NOMO-1 treated with DMSO at 0.1 percent for 48 hours (cell line): ENCODE measurements around the gene GPR37.
A peak's percentile ranks its signal among the peaks of the same experiment; 100 is the strongest.

Experiments used
- DNase-seq: peaks from one replicate; lab custom pipeline; 2025; ENCODE audit not compliant: unreplicated experiment; lab: John Stamatoyannopoulos, UW

GPR37 gene

GRCh38 chr7:124765401-124766352 lies at the start of gene GPR37:
GPR37 (minus strand) TSS chr7:124765792; CDS start chr7:124764976, 816 bp downstream.
- no peak for DNase-seq

GRCh38 chr7:124813994-124814798 lies 48.6 kb upstream of the GPR37 start:
- DNase-seq: peak; percentile 13

DNA sequence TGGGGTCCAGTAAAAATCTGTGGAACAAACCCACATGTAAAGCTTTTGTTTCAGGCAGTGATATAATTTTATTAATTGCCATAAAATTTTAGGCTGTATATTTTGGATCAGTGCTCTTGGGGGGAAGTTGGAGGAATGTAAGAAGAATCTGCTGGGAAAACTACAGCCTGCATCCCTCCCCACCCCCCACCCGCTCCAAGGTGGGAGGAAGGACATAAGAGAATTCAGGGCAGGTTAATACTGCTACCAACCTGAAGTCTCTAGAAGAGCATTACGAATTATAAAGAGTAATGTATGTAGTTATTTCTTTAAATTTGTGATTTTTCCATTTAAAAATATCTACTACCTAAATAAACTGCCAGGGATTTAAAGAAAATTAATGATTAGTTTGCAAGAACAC lies 47.2 kb upstream of the GPR37 start:
- no peak for DNase-seq

DNA sequence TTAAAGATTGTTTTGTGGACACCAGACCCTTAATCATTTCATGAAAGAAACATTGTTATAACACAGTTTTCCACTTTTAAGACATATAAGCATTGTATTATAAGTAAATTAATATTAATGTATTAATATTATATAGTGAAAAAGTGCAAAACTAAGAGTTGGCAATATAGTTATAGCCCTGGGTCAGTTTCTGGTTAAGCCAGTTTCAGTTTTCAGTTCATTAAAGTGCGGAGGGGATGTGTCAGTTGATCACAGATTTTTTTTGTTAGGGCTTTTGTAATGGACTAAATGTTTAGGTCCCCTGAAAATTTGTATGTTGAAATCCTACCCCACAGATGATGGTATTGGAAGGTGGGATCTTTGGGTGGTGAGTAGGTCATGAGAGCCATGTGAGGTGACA lies 45.7 kb upstream of the GPR37 start:
- DNase-seq: no peak

- DNase-seq: no peak
Measured at GRCh38 chr7:124810605-124811004, 45.0 kb upstream of the GPR37 start.

DNA sequence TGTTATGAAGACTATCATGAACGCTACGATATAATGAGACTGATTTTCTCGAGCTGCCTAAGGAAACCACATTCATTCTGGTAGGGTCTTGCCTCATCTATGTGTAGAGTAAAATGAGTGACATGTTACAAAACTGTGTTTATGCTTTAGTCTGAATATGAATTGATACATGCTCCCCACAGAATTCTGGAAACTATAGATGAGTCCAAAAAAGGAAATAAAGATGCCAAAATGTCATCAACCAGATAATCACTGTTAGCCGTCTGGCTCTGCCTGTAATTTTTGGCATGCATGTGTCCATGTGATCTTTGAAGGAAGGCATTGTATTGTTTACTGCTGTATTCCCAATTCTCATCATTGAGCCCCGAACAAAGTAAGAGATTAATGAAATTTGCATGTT lies 42.6 kb upstream of the GPR37 start:
- no peak for DNase-seq

DNA sequence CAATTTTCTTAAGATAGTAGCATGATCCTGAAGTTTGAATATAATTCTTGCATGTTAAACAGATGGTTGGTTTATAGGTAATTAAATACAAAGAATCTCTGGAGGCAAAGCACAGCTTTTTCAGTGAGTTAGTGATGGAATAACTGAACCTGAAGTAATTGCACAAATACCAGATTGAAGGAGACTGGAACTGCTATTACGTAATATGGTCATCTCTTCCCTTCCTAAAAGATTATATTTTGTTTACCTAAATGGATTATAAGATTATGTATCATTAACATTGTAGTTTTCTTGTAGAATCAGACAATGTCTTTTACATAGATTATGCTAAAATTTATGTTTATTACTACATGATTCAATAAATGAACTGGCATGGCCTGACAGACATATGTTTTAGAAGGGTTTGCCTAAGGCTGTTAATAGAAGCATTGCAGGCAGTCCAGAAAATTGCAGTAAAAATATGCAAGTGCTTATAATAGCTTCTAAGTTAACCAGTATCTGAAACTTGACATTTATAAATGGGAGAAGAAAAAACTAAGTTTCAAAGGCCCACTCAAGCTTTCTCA lies 35.8 kb upstream of the GPR37 start:
- no peak for DNase-seq

- DNase-seq: no peak
Measured at GRCh38 chr7:124800386-124800785, 34.8 kb upstream of the GPR37 start.

- no peak for DNase-seq
Measured at GRCh38 chr7:124799448-124799847, 33.9 kb upstream of the GPR37 start.

DNA sequence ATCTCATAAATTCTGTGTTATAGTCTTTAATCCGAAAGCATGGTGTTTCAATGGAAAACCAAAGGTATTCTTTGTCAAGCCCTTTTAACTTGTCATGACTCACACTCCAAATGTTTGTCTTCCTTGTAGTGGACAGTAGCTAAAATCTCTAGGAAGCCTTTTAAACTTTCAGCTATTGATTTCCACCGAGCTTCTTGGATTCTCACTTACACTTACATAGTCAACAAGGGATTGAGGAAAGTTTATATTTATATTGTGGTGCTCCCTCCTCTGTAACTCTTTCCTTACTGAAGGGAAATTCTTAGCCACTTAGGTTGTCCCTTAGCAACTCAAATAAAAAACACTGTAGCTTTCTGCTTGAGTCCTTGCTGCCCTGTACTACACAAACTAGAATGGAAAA lies 31.2 kb upstream of the GPR37 start:
- DNase-seq: no peak

DNA sequence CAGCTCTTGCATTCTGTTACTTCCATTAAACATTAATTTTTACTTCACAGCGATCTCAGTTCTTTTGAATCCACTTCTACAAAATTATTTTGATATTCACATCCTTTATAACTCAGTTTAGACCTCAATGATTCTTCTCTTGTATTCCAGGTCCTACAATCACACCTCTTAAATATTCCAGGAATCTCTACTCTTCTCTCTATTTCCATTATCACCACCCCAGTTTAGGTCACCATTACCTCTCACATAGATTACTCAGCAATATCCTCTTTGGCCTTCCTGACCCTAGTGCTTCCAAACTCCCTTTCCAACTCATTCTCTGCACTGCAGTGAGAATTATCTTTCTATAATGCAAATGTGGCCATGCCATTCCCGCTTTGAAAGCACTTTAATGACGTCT lies 27.1 kb upstream of the GPR37 start:
- DNase-seq: no peak

DNA sequence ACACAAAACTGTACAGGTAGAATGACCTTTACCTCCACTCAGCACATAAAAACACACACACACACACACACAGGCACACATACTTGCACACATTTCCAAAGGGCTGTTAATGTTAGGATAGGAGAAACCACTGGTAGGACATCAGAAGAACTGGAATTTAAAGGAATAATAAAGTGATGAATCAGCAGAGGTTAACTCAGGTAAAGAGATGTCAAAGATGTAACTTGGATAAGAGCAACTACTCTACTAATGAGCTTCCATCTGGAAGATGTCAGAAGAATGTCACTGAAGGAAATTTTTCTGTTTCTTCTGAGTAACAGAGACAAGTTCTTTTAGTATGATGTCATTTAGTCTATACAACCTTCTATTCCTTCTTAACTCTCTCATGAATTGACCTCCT lies 26.4 kb upstream of the GPR37 start:
- DNase-seq: no peak

GRCh38 chr7:124791426-124791825 lies 25.8 kb upstream of the GPR37 start:
- no peak for DNase-seq

DNA sequence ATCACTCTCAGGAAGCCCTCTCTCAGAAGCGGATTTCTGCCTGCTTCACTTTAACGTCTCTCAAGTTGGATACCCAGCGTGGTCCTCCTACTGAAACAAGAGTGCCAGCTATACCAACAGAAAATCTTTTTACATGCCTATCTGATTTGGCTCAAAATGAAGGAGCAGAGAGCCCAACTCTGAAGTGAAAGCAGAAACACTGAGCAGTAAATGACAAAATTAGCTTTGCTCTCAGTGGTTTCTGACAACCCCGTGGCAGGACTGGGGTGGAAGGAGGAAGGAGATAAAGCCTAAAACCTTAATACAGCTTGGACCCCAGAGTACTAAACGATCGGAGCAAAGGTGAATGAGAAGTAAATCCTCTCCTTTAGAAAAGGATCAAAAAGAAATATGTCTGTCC lies 25.1 kb upstream of the GPR37 start:
- DNase-seq: peak; percentile 13

GRCh38 chr7:124785994-124786393 lies 20.4 kb upstream of the GPR37 start:
- no peak for DNase-seq

DNA sequence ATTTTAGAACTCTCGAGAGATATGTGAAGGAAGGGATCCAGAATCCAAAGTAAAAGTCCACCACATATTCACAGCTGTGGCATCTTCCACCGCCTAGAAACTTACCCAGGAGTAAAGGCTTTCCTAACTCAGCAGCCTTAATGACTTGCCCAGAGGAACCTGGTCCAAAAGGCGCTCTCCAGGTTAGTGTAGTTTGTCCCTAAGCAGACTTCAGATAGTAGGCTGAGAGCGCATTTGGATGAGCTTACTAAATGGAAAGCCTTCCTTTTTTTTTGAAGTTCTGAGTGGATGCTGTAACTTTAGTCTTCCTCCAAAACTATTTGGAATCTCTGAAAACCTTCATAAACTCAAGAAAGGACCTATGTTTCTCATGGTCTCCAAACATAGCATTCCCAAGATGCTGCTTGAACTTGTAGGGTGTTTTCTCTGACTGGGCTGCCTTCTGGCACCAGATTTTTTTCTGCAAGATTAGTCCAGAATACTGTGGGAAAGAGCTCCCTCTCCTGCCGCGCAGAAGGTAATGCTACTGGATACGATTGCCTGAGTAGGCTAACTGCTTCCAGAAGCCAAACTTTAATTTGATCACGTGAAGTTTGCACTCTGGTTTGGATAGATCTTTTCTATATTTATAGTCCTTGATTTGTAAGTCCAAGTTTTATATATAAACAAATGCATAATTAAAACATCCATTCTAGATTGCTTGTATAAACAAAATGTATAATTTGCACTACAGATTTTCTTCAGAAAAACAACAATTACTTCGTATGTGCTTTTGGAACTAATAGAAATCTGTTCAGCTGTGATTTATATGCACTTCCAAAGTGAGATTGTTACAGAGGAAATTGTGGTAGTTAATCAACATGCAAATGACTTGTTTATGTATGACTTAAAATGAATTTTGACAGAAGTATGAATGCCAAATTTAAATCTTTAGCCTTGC lies 19.6 kb upstream of the GPR37 start:
- peak; percentile 3 for DNase-seq

DNA sequence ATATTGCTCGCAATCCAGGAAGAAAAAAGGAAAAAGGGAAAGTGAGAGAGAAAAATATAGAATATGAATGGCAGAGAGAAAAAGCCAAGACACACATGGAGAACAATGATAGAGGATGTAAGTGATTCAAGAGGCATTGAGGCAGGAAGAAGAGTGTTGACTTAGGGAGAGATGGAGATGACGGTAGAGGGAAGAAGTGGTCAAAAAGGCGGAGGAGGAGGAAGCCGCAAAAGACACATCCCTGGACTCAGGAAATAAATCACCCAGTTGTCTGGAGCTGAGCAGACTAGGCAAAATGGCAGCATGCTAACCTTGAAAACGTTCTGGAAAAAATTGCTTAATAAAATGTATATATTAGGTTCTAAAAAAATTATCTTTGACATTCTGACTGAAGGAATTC lies 17.7 kb upstream of the GPR37 start:
- DNase-seq: no peak

- no peak for DNase-seq
Measured at GRCh38 chr7:124781907-124782734, 16.5 kb upstream of the GPR37 start.

DNA sequence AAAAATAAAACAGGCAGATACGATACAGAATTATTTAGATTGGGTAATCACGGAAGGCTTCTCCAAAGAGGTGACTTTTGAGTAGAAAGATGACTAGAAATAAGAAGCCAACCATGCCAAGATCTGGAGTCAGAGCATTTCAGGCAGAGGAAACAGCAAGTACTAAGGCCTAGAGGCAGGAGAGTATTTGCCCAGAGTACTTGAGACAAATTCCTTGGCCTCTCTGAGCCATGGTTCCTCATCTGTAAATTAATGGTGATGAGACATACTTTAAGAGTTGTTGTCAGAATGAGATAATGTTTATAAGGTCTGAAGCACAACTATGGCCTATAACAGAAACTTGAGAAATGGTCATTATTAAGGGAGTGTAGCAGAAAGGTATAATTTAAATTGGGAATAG lies 15.8 kb upstream of the GPR37 start:
- DNase-seq: no peak

DNA sequence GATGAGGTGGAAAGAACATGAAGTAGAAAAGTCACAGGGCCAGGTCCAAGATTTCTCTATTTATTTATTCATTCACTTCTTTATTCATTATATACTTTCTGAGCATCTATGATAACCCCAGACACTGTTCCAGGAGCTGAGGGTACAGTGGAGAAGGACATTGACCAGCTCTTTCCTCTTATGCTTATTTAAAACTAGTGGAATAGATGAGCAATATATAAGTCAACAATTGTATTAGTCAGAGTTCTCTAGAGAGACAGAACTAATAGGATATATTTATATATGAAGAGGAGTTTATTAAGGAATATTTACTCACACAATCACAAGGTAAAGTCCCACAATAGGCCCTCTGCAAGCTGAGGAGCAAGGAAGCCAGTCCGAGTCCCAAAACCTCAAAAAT lies 15.0 kb upstream of the GPR37 start:
- DNase-seq: no peak
